GM06990 (cell line): ENCODE data around the gene AHSA1.

ENCODE experiments used
- DNase-seq: peaks from one replicate; pipeline ENCODE4 v3.0.0-alpha.2; 2011; ENCODE audit not compliant: insufficient read length; ENCODE audit errors: extremely low read depth
- H3K27me3 ChIP-seq: replicated peaks from 2 replicates; pipeline ENCODE4 v1.6.0; 2011; ENCODE audit warnings: low read length; ENCODE audit not compliant: control insufficient read depth, insufficient read depth
- H3K36me3 ChIP-seq: 2 replicates; pipeline ENCODE4 v1.5.1; 2011; ENCODE audit warnings: low read length; ENCODE audit not compliant: control insufficient read depth, insufficient read depth
- H3K4me3 ChIP-seq: replicated peaks from 2 replicates; pipeline ENCODE4 v1.5.1; 2011; ENCODE audit warnings: low read depth, mild to moderate bottlenecking, control low read depth, low read length
- TF ChIP-seq, protein P1 (sequence below): IDR thresholded peaks from 2 replicates; pipeline ENCODE4 v1.5.1; 2011; ENCODE audit warnings: low read length, control low read depth, mild to moderate bottlenecking, inconsistent platforms; ENCODE audit not compliant: insufficient read depth, poor library complexity, severe bottlenecking

AHSA1 gene

GRCh38 chr14:77485901-77486678 is 28.2 kb downstream of the AHSA1 start:
- no peak overlapping the region for H3K4me3 ChIP-seq
- TF ChIP-seq, protein P1, sequence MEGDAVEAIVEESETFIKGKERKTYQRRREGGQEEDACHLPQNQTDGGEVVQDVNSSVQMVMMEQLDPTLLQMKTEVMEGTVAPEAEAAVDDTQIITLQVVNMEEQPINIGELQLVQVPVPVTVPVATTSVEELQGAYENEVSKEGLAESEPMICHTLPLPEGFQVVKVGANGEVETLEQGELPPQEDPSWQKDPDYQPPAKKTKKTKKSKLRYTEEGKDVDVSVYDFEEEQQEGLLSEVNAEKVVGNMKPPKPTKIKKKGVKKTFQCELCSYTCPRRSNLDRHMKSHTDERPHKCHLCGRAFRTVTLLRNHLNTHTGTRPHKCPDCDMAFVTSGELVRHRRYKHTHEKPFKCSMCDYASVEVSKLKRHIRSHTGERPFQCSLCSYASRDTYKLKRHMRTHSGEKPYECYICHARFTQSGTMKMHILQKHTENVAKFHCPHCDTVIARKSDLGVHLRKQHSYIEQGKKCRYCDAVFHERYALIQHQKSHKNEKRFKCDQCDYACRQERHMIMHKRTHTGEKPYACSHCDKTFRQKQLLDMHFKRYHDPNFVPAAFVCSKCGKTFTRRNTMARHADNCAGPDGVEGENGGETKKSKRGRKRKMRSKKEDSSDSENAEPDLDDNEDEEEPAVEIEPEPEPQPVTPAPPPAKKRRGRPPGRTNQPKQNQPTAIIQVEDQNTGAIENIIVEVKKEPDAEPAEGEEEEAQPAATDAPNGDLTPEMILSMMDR, result no peak
- H3K36me3 ChIP-seq, result no peaks in the 10 kb centered on the region
- DNase-seq, result no peak
- H3K27me3 ChIP-seq, result no peaks in the 10 kb centered on the region

- H3K36me3 ChIP-seq, result no peaks in the 10 kb centered on the region
- no peaks in the 10 kb centered on the region for H3K27me3 ChIP-seq
- TF ChIP-seq, protein P1, result no peak
- H3K4me3 ChIP-seq, result no peak overlapping the region
- no peak for DNase-seq
Measured at GRCh38 chr14:77488558-77488957, 30.7 kb downstream of the AHSA1 start.

DNA sequence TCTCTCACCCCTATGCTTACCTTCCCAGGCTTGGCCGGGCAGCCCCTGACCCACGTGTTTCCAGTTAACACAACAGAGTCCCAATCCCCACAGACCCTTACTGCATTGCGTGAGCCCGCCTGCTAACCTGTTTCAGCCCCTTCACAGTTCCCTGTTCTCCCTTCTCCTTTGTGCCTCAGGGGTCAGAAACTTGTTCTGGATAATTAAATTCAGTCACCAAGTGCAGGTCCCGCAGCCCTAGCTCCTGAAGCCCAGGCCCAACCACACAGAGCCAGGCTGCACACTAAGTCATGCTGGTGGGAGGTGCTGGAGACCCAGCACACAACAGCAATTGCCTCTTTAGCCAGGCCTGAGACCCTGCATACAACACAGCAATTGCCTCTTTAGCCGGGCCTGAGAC is 31.1 kb downstream of the AHSA1 start:
- DNase-seq, result no peak
- Histone ChIP-seq H3K4me3 (no peak overlapping the region), H3K27me3 (no peaks in the 10 kb centered on the region), H3K36me3 (no peaks in the 10 kb centered on the region)
- TF ChIP-seq, protein P1, result no peak

DNA sequence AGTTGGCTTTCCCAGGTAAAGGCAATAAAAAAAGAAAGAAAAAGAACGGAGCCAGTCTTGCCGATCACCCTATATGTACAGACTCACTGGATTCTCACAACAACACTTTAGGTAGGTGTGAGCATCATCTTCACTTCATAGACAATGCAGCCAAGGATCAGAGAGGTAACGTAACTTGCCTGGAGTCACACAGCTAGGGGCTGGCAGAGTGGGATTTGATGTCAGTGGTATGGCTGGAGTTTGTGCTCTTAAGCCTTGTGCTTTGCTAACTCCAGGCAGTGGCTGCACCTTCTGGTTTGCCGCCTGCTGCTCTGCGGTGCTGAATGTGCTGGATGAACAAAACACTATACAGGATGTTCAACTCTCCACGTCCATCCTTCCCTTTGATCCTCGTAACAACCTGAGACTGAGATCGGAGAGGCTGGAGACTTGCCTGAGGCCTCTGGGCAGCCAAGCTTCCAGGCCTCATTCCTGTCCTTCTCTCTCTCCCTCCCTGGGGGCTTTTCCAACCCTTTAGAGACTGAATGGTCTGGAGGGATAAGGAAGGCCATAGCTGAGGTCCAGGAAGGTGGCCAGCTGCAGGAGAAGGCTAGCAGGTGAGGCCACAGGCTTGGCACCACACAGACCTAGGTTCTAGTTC is 32.6 kb downstream of the AHSA1 start:
- no peak overlapping the region for H3K4me3 ChIP-seq
- H3K36me3 ChIP-seq, result no peaks in the 10 kb centered on the region
- TF ChIP-seq, protein P1, result no peak
- H3K27me3 ChIP-seq, result no peaks in the 10 kb centered on the region
- no peak for DNase-seq

GRCh38 chr14:77491056-77491455 is 33.2 kb downstream of the AHSA1 start:
- Histone ChIP-seq H3K36me3 (no peaks in the 10 kb centered on the region), H3K27me3 (no peaks in the 10 kb centered on the region), H3K4me3 (no peak overlapping the region)
- TF ChIP-seq, protein P1, result no peak
- DNase-seq, result no peak
